OCI-LY3 (cell line): ENCODE measurements around the gene STX1B.

Source experiments
- CTCF ChIP-seq: fragments of 200-600, 300-600 bp; sonication (generic); IDR thresholded peaks from 2 replicates; pipeline ENCODE4 v1.5.1; 2014; ENCODE audit warnings: antibody characterized with exemption, low read length, low read depth
- EZH2phosphoT487 ChIP-seq: fragments of 200-600 bp; shearing (Covaris generic); IDR thresholded peaks from 2 replicates; pipeline ENCODE4 v1.6.1; 2018; ENCODE audit warnings: antibody characterized with exemption, mixed run types, low read depth

- no peak for TF ChIP-seq CTCF
- no peak for TF ChIP-seq EZH2phosphoT487
Measured at GRCh38 chr16:30996985-30997724, 13.3 kb downstream of the STX1B start.
